Measurements from ENCODE around the gene MISP3.

The MISP3 gene

DNA sequence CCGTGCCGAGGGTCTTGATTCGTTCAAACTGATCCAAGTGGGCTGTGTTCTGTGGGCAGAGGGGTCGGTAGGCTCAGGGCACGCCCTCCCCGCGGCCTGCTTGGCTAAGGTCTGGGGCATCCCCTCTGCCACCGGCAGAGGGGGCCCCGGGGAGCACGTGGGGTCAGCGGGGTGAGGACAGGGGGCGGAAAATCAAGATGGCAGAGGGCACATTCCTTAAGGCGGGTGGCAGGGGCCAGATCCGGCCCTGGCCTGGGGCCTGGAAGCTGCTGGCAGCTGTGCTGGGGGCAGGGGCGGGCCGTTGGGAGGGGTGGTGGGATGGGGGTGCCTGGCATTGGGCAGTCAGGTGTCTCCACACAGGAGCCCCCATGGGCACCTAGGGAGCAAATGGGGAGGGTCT is 34.3 kb downstream of the MISP3 start:
- no peak for DNase-seq

- no peak for DNase-seq
Measured at GRCh38 chr19:14107581-14108461, 35.2 kb downstream of the MISP3 start.

- no peak for DNase-seq
Measured at GRCh38 chr19:14110650-14111049, 38.1 kb downstream of the MISP3 start.

DNA sequence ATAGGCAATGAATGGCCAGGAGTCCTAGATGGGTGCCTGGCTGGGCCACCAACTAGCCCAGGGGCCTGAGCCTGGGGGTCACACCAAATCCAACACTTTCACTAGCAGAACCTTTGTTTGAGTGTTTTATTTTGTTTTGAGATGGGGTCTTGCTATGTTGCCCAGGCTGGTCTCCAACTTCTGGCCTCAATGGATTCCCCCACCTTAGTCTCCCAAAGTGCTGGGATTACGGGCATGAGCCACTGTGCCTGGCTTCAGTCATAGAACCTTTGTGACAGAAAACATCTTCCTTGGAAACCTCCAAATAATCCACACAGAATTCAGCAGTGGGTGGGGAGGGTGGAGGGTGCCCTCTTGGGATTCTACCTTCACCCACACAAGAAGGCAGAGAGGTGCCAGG is 38.9 kb downstream of the MISP3 start:
- no peak for DNase-seq

GRCh38 chr19:14112051-14112808 is 39.6 kb downstream of the MISP3 start:
- DNase-seq: no peak

DNA sequence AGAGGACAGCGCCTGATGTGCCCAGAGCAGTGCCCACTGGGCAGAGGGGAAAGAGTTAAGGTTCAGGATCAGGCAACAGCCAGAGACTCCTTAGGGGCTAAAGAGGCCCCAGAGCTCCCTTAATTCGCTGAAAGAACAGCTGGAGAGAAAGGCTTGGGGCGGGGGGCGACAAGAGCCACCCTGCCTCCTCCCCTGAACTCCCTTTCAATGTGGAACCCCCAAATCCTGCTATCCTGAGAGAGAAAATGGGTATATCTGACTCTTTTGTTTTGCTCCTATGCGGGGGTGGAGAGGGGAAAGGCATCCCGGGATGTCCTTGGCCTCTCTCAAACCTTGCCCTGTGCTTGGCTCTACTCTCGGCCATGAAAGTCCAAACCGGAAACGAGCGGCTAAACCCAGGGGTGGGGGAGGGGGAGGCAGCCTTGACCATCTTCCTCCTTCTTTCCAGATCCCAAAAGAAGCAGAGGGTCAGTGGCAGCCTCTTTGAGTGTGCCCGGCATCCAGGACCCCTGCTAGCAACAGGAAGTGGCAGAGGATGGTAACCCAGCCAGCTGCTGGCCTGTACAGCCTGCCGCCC is 40.3 kb downstream of the MISP3 start:
- DNase-seq: no peak

GRCh38 chr19:14113762-14114414 is 41.3 kb downstream of the MISP3 start:
- DNase-seq: no peak

- no peak for DNase-seq
Measured at GRCh38 chr19:14114439-14114838, 41.9 kb downstream of the MISP3 start.

DNA sequence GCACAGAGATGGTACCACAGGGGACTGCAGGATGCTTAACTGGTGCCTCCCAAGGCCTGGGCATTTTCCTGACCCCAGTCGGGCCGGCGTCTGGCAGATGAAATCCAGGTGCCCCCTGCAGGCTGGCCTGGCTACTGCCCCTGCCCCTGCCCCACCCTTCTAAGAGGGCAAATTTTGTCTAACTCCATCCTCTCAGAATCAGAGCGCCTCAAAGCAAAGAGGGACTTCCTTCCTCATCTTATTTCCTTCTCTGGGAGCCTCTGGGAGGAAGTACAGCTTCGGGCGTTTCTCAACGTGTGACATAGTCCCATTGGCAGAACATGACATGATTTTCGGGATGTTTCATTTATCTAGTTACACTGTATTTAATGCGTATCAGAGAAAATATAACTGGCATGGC is 42.3 kb downstream of the MISP3 start:
- no peak for DNase-seq

GRCh38 chr19:14115756-14116155 is 43.2 kb downstream of the MISP3 start:
- DNase-seq: no peak

GRCh38 chr19:14116525-14116917 is 43.9 kb downstream of the MISP3 start:
- DNase-seq: no peak

DNA sequence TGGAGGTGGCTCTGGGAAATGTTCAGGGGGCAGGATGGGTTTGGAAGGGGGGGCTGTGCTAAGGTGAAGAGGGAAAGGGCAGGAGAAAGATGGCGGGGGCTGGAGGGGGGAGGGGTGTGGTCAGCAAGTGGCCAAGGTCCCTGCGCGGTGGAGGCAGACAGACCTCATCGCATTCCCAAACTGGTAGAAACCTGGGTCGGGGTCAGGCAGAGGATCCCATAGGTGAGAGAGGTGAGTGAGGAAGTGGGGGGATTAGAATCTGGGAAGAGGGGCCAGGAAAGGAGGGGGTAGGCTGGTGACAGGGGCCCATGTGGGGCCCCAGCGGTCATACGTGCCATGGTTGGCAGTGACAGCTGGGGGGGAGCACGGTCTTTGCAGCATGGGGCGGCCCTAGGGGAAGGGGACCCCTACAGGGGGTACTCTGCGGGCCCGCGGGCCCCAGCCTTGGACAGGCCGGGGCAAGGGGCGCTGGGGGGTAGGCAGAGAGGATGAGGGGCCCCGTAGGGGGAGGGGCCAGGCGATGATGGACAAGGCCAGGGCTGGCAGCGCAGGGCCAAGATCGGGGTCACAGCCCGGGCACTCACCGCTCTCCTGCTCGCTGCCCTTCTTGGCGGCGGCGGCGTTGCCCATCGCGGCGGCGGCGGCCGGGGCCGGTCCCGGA is 44.5 kb downstream of the MISP3 start:
- DNase-seq: no peak

DNA sequence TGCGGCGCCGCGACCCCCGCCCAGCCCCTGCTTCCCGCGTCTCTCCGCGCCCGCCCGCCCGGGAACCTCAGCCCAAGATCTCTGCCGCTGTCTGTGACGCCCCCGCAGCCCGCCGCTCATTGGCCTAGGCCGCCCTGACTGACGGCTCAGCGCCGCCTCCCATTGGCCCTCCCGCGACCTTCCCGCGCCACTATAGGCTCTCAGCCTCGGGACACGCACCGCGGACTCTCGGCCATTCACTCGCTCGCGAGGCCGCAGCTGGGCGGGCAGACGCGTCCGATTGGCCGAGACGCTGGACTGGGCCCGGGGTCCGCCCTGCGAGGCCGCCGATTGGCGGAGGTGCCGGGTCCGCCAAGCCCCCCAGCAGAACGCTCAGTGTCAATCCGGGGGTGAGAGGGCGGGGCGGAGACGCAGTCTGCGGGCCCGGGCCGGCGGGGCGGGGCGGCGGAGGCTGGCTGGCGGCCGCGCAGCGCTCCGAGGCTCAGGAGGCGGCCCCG is 45.1 kb downstream of the MISP3 start, which contains the start of gene PRKACA:
TSS of gene PRKACA (minus strand) at position 95 of the 497 bp plus-strand sequence. CDS start 215 bp downstream, outside the sequence.
- peak; percentile 95 for DNase-seq

DNA sequence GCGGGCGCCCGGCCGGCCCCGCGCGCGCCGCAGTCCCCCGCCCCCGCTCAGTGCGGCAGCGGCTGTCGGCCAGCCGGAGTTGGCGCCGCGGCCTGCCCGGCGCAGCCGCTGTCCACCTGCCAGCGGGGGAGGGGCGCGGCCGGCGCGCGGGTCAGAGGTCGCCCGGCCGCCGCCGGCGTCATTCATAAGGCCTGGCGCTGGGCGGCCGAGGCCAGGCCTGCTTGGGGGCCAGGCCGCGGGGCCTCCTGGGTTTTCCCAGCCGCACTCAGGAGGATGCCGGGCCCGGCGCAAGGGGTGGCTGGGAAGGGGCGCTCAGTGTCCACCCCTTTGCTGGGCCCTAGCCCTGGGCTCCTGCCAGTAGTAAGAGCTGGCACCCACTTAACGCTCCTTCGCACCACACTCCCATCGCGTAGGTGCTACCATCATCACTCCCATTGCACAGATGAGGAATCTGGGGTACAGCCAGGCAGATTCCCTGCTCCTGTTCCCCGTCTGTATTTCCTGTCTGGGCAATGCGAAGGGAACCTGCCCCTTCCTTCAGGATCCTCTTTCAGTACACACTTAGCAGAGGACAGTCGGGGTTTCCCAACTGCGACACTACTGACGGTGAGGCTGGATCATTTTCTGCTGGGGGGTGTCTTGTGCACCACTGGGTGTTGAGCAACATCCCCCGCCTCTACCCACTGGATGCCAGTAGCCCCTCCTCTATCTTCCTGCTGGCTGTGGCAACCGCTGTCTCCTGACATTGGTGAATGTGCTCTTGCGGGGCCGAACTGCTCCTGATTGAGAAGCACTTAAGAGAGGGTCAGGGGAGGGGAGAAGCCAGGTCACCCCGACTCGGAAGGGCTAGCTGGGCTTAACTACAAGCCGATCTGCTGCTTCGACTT is 45.8 kb downstream of the MISP3 start:
- DNase-seq: peak; percentile 51

DNA sequence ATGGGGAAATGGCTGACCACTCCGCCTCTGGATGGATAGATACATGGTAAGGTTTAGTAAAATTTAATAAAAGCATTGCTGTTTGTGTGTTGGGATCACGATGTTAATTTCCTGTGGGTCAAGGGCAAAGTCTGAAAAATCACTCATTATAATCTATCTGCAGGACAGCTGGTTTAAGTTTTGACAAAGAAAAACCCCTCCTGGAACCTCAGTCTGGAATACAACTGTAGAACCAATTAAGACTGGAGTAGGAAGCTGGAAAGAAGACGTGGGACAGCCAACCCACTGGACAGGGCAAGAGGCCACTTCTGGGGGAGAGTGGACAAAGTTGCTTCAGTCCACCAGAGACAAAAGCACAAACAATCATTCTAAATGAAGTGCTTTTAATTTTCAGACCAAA is 46.6 kb downstream of the MISP3 start:
- no peak for DNase-seq

DNA sequence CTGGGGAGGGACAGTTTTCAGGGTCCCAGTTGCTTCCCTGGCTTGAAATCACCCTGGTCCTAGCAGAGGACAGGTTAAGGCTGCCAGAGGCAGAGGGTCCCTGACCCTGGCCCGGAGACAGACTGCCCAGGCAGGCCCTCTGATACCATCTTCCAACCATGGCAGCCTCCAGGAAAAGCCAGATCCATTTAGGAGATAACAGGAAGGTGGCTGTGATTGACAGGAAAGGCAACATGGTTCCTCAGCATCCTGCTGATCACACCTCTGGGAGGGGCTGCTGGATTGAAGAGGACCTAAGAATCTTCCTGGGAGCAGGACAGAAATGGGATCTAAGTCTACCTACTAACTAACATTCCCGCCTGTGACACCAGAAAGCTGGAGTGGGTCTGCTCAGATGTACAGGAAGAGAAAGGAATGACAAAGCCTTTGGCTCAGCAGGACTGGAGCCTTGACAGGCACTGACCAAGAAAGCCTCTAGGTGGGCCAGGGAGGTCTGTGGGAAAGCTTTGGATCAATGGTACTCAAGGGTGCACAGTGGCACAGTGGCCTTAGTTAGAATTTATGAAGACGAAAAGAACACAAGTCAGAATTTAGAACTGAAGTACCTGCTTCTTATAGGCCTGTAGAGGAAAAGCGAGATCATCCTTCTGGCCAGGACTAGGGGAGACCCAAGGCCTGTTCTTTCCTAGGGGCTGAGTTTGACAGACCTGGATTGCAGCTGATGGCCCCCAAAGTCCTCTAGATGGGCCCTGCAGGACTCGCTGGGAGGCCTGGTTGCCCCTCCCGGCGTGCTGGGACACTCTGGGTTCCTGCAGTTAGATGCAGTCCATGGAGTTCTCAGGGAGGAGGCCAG is 47.3 kb downstream of the MISP3 start:
- no peak for DNase-seq

GRCh38 chr19:14120497-14120780 is 47.9 kb downstream of the MISP3 start:
- DNase-seq: no peak

DNA sequence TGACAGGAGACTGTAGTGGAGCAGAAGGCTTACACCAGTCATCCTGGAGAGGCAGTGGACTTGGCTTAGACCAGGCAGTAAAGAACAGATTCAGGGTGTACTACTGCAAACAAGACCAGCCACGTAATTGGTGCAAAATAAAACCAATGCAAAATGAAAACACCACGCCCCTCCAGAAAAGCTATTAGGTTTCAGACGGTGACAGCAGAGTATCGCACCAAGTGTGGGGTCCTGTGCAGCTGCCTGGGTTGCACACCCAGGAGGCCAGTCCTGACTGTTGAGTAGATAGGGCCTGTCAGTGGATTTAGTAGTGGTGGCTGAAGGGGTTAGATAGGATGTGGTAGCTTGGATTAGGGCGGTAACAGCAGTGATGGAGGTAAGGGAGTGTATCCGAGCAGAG is 50.3 kb downstream of the MISP3 start:
- DNase-seq: no peak
